PFSK-1 (cell line): ENCODE measurements around the gene KCNK16.

ENCODE experiments used
- FOXP2 ChIP-seq: optimal IDR thresholded peaks from 2 replicates; pipeline ENCODE3; 2011; ENCODE audit warnings: borderline replicate concordance, control low read depth, inconsistent platforms; ENCODE audit not compliant: insufficient read depth; ENCODE audit errors: extremely low read length, extremely low read depth
- POLR2AphosphoS5 ChIP-seq: IDR thresholded peaks from 2 replicates; pipeline ENCODE4 v1.6.1; 2012; ENCODE audit warnings: low read depth, mild to moderate bottlenecking, control low read depth, low read length, moderate library complexity
- SIN3A ChIP-seq: IDR thresholded peaks from 2 replicates; pipeline ENCODE4 v1.6.1; 2012; ENCODE audit warnings: mild to moderate bottlenecking, low read length, moderate library complexity, borderline replicate concordance; ENCODE audit not compliant: insufficient read depth
- TAF1 ChIP-seq: IDR thresholded peaks from 2 replicates; pipeline ENCODE4 v1.6.1; 2012; ENCODE audit warnings: low read length, control low read depth, borderline replicate concordance; ENCODE audit not compliant: insufficient read depth
- TF ChIP-seq, protein P1 (sequence below), 2 experiments: IDR thresholded peaks; 2 replicates each; pipeline versions ENCODE4 v1.6.1 to v1.8.0; 2011 to 2012; ENCODE audit warnings: low read depth in 2 of 2, low read length in 2 of 2, control low read depth in 1 of 2, inconsistent platforms in 1 of 2, mild to moderate bottlenecking in 1 of 2, moderate library complexity in 1 of 2; ENCODE audit not compliant: insufficient read depth in 1 of 2

DNA sequence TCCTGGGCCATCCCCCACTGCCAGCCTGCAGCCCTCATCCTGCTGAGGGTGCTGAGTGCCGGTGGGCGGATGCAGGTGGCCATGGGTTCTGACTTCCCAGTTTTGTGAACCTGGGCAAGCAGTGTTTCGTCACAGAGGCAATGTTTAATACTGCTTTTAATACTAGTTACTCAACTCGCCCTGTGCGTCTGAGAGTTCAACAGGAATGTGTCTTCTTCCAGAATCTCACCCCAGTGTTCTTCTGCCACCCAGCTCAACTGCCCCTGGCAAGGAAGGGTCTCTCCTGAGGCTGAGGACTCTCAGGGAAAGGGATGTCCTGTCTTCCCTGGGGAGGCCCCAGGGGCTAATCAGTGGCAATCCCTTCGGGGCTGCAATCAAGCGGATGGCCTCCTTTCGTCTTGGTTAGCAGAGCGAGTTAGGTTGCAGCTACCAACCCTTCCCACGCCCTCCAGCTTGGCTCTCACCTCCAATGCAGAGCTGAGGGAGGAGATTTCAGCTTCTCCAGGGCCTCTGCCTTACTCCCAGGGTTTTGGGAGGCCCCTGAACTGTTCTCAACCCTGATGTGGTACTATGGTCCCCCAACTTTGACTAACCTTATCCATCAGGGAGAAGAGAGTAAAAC, 2.0 kb downstream of the KCNK16 start:
- TF ChIP-seq TAF1 (no peak), SIN3A (no peak), FOXP2 (no peak), POLR2AphosphoS5 (no peak)
- TF ChIP-seq, protein P1, sequence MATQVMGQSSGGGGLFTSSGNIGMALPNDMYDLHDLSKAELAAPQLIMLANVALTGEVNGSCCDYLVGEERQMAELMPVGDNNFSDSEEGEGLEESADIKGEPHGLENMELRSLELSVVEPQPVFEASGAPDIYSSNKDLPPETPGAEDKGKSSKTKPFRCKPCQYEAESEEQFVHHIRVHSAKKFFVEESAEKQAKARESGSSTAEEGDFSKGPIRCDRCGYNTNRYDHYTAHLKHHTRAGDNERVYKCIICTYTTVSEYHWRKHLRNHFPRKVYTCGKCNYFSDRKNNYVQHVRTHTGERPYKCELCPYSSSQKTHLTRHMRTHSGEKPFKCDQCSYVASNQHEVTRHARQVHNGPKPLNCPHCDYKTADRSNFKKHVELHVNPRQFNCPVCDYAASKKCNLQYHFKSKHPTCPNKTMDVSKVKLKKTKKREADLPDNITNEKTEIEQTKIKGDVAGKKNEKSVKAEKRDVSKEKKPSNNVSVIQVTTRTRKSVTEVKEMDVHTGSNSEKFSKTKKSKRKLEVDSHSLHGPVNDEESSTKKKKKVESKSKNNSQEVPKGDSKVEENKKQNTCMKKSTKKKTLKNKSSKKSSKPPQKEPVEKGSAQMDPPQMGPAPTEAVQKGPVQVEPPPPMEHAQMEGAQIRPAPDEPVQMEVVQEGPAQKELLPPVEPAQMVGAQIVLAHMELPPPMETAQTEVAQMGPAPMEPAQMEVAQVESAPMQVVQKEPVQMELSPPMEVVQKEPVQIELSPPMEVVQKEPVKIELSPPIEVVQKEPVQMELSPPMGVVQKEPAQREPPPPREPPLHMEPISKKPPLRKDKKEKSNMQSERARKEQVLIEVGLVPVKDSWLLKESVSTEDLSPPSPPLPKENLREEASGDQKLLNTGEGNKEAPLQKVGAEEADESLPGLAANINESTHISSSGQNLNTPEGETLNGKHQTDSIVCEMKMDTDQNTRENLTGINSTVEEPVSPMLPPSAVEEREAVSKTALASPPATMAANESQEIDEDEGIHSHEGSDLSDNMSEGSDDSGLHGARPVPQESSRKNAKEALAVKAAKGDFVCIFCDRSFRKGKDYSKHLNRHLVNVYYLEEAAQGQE (IDR thresholded peaks at IDR 0.05; ENCODE audit: insufficient read depth in 1 of 2, low read depth in 2 of 2, low read length in 2 of 2) = no peak
